Gastrocnemius medialis (tissue), 4 donors: ENCODE results near the gene GPAT2.
"Not testable (repeated sequence)": the region's sequence is repeated elsewhere in the genome, so short reads cannot be mapped to it uniquely, and the experiment has no call there.

ENCODE experiments used
- CTCF ChIP-seq, 5 experiments: fragments of 450-650 bp in 3 of 5; fragments of 200-600 bp in 2 of 5; sonication (generic) in 2 of 5; IDR thresholded peaks in 4 of 5; conservative IDR thresholded peaks in 1 of 5; 1 replicate in 4 of 5; 2 replicates in 1 of 5; pipeline ENCODE4 v1.5.1; 2016 to 2019; ENCODE audit warnings: antibody characterized with exemption in 5 of 5, mild to moderate bottlenecking in 3 of 5, moderate library complexity in 3 of 5
- POLR2A ChIP-seq, 2 donors: fragments of 450-650 bp; IDR thresholded peaks; one replicate each; pipeline ENCODE4 v1.6.1; 2017; ENCODE audit warnings: antibody characterized with exemption in 2 of 2, mild to moderate bottlenecking in 2 of 2, moderate library complexity in 2 of 2

DNA sequence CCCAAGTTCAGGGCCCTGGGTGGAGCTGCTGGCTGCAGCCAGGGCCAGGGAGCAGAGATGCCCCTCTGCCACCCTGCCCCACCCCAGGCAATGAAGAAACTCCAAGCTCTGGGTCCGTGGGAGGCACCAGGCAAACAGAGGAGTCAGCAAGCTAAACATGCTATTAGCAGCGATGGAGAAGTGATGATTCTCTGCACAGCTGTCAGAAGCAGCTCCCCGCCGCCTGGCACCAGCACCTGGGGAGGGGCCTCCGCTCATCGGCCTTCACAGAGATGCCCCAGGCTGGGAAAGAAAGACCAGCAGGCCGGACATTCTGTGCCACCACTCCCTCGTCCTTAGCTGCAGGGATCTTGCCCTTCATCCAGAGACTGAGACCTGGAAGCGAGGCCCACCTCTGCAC is 27.2 kb upstream of the GPAT2 start:
- not testable (repeated sequence) for TF ChIP-seq CTCF (IDR thresholded peaks at IDR 0.05 in 4 of 5, conservative IDR thresholded peaks at IDR 0.05 in 1 of 5); POLR2A (IDR thresholded peaks at IDR 0.05)
